ENCODE results near the gene KIAA1328. TPM values are rescaled to one million over a fixed set of nuclear protein-coding genes. Genes with fewer than 3 reads are reported as not detected.

KIAA1328 gene
- total and polyA plus RNA-seq, 9 of the 15 experiments (the other 6 are each of a cell fraction or from before 2014, with no cell fraction given), result 4.0 to 8.6 (median 7.4) TPM

GRCh38 chr18:37270666-37271052 lies 441.7 kb downstream of the KIAA1328 start:
- no TSS peak for BruUV-seq (replicated peaks)
- FAIRE-seq, result no peak
- WGBS (ENCODE audit: insufficient coverage, low coverage, missing lambda C conversion rate), result 21% methylated on average over 7 of the region's 7 CpGs

More at GRCh38 chr18:37270666-37271052, 441.7 kb downstream of the KIAA1328 start:
- DNase-seq (ENCODE audit: extremely low read depth in 1 of 4, low spot score in 3 of 4) (no peak), ATAC-seq (no peak)
- Histone ChIP-seq H4K20me1 (replicated peaks; ENCODE audit: control insufficient read depth, insufficient read depth, low read length) (no peaks in the 10 kb centered on the region; the same call in 1 of the 2 replicates), H3K9ac (ENCODE audit: insufficient read depth in 1 of 2, low read depth in 2 of 2, low read length in 2 of 2) (no peak overlapping the region), H3K4me1 (replicated peaks in 1 of 2; ENCODE audit: control insufficient read depth in 2 of 2, insufficient read depth in 2 of 2, low read length in 2 of 2) (peaks cover 0 to 15% of the 10 kb centered on the region in 2 experiments; a peak in 1 of 5 replicates), H3K4me2 (ENCODE audit: insufficient read depth, low read length) (no peak overlapping the region), H3K79me2 (ENCODE audit: control insufficient read depth, insufficient read depth, low read length) (no peaks in the 10 kb centered on the region), H3K4me3 (no peak overlapping the region), H3K36me3 (ENCODE audit: control insufficient read depth, insufficient read depth, low read length) (no peaks in the 10 kb centered on the region), H3K27me3 (ENCODE audit: control insufficient read depth in 2 of 2, insufficient read depth in 2 of 2, low read length in 2 of 2) (peaks cover 0 to 14% of the 10 kb centered on the region in 2 experiments; a peak in 3 of 5 replicates), H3K9me1 (ENCODE audit: control insufficient read depth, insufficient read depth, low read length) (no peaks in the 10 kb centered on the region), H2AFZ (ENCODE audit: low read depth, low read length) (no peak overlapping the region), H3K9me3 (replicated peaks; ENCODE audit: control insufficient read depth, insufficient read depth, low read depth, low read length) (no peaks in the 10 kb centered on the region), H3K27ac (ENCODE audit: extremely low read depth, low read depth, low read length) (no peak overlapping the region)
- in situ Hi-C loops (cut with MboI), result no loop called here
- no peak for TF ChIP-seq TSHZ1 (CRISPR knock-in tag; IDR thresholded peaks at IDR 0.05)
- TF ChIP-seq GTF2E2 (tag; IDR thresholded peaks at IDR 0.05), result no peak
- no peak for TF ChIP-seq SP1 (CRISPR knock-in tag; IDR thresholded peaks at IDR 0.05)
- TF ChIP-seq BMI1 (IDR thresholded peaks at IDR 0.05; ENCODE audit: low read length), result no peak
- TF ChIP-seq TRIM28 (IDR thresholded peaks at IDR 0.05), result no peak
- TF ChIP-seq ZNF75A (CRISPR knock-in tag; IDR thresholded peaks at IDR 0.05), result no peak
- TF ChIP-seq ZSCAN29 (IDR thresholded peaks at IDR 0.05), result no peak
- no peak for TF ChIP-seq ZNF134 (CRISPR knock-in tag; conservative IDR thresholded peaks at IDR 0.05)
- no peak for TF ChIP-seq ZNF639 (CRISPR knock-in tag; conservative IDR thresholded peaks at IDR 0.05 in 1 of 2, IDR thresholded peaks at IDR 0.05 in 1 of 2)
- no peak for TF ChIP-seq TEAD2 (tag; IDR thresholded peaks at IDR 0.05)
- TF ChIP-seq DIDO1 (tag; IDR thresholded peaks at IDR 0.05; ENCODE audit: low read depth), result no peak
- no peak for TF ChIP-seq MBD1 (CRISPR knock-in tag; IDR thresholded peaks at IDR 0.05)
- TF ChIP-seq CBX5 (IDR thresholded peaks at IDR 0.05; ENCODE audit: borderline replicate concordance, low read depth), result no peak
- TF ChIP-seq CREB5 (CRISPR knock-in tag; IDR thresholded peaks at IDR 0.05), result no peak
- no peak for TF ChIP-seq PCBP1 (IDR thresholded peaks at IDR 0.05; ENCODE audit: low read depth, low read length, poor library complexity, severe bottlenecking)
- intact Hi-C loops (cut with micrococcal nuclease), result no loop called here
- POLR2A ChIA-PET, result interaction anchor here (0.6 to 0.7 kb wide), 3 partner anchors 8 to 355 kb away, joined by 3 to 5 read pairs (median 3); no protein-coding TSS in a partner anchor
- CTCF ChIA-PET (ENCODE audit: low intra/inter-chr PET ratio), result no interaction called here

Measured in K562 (cell line).